NCI-H146 treated with DMSO at 0.1 percent for 48 hours (cell line): ENCODE data around the gene RADIL.

ENCODE experiments used
- DNase-seq: peaks from one replicate; lab custom pipeline; 2025; ENCODE audit not compliant: unreplicated experiment; lab: John Stamatoyannopoulos, UW

RADIL gene

DNA sequence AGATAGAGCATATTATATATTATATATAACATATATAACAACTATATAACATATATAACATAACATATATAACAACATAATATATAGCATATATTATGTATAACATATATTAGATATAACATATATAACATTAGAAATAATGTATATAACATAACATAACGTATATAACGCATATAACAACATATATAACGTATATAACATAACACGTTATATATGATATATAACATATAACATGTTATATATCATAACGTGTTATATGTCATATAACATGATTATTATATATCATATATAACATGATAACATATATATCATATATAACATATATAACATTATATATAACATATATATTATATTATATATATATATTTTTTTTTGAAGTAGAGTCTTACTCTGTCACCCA lies 104.4 kb downstream of the RADIL start:
- DNase-seq, result no peak

GRCh38 chr7:4775848-4776623 lies 107.5 kb downstream of the RADIL start:
- DNase-seq, result no peak

DNA sequence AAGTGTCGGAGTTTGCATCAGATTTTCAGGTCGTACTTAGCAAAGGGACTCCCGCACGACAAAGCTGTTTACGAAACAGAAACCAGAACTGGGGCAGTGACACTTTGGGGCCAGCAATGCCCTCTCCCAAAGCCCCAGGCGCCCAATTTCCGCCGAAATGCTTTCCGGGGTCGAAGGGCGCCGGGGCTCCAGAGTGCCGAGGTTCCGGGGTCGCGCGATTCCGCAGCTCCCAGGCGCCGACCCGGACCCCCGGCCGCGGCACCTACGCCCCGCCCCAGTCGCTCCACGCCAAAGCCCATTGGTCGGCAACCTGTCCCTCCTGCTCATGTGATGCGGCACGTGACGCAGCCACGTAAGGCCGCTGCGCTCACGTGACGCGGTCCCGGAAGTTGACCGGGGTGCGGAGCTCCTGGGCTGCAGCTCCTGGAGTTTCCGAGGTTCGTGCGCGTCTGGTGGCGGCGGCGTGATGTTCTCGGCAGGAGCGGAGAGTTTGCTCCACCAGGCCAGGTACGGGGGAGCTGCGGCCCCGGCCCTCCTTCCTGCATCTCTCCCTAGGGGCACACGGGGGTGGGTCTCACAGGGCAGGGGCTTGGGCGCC lies 108.2 kb downstream of the RADIL start, which contains the start of gene AP5Z1:
AP5Z1 (plus strand) TSS at position 374 of the 598 bp plus-strand sequence; CDS start at position 467, 93 bp downstream.
- peak; percentile 80 for DNase-seq

DNA sequence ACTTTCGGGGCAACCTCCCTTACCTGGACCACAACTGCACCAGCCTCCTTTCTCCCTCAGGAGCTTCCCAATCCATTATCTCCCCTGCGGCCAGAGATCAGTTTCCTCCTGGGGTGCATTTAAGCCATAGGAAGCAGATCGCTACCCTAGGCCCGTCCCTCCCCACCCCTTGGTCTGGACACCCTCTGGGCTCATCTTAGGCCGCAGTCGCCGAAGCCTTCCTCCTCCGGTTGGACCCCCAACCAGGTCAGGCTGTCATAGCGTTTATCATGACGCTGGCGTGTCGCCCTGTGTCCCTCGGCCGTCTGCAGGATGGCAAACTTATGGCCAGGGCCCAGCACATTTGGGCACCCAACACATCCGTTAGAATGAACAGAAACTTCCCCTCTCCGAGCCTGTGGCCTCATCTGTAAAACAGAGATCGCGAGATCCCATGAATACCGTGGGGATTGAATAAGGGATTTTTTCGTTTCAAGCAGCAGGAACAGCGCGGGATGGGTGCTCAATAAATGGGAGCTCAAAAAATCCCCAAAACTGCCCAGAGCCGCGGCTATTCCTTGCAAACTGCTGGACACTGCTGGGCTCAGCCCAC lies 108.8 kb downstream of the RADIL start:
- DNase-seq, result no peak

- no peak for DNase-seq
Measured at GRCh38 chr7:4774007-4774406, 109.5 kb downstream of the RADIL start.

DNA sequence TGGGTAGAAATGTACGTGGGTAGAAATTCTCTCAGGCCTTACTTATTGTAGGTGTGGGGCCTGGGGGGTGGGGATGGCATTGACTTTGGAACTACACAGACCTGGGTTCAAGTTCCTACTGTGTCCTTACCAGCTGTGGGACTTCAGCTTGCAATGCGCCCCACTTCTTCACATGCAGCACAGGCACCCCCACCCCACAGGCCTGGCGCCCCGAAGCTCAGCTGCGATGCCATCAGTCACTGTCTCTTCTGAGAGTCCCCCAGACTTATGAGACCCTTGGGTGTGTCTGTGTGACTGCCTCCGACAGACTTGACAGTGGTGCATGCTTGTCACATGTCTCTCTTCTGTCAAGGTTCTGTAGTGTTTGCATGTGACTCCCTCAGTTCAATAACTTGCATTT lies 111.2 kb downstream of the RADIL start:
- no peak for DNase-seq

- no peak for DNase-seq
Measured at GRCh38 chr7:4771737-4772136, 111.8 kb downstream of the RADIL start.

- no peak for DNase-seq
Measured at GRCh38 chr7:4770886-4771285, 112.6 kb downstream of the RADIL start.

DNA sequence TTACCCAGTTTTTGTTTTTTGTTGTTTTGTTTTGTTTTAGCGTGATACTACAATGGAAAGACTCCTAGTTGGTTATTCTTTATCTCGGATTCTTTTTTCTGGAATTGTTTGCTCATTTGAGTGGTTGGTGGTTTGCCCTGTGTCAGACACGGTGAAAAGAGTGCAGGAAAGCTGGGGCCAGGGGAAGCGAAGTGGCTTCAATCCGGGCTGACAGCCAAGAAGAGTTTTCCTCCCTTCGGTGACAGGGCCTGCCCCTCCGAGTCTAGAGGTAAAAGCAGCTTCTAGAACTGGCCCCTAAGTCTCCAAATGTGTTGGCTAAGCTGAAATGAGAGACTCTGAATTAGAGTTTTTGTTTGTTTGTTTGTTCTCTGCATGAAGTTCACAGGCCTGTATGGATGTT lies 113.8 kb downstream of the RADIL start:
- peak; percentile 6 for DNase-seq

DNA sequence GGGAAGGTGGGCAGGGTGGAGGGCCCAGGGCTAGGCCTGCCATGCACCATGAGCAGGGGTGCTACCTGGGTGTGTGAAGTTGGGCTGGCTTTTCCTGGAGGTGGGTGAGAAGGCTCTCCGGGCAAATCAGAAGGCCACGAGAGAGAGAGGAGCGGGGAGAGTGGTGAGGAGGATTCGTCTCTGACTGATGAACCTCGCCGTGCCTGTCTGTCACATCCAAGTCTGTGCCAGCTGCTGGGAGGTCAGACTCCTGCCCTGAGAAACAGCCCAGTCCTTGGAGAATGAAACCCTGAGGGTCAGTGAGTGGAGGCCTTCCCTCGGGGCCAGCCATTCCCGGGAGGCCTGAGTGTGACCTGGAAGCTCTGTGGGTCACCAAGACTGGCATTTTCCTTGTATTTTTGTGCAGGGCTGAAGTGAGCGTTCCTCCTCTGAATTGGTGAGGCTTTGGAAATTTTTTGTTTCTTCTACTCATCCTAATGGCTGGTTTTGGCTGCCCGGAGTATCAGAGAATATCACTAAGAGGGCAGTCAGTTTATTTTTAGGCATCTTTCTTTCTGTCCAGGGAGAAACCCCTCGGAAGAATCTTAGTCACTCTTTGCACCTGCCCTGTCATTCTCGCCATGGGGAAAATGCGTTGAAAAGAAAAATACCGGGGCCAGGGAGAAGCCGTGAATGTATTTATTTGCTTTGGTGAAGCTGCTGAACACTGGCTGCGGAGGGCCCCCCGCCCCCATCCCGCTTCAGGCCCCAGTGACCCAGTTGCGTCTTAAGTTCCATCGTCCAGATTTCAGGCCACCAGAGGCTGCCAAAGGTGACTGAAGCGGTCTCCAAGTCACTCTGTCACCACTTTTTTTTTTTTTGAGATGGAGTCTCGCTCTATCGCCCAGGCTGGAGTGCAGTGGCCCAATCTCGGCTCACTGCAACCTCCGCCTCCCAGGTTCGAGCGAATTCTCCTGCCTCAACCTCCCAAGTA lies 114.6 kb downstream of the RADIL start:
- DNase-seq, result no peak

- DNase-seq, result no peak
Measured at GRCh38 chr7:4766666-4767519, 116.6 kb downstream of the RADIL start.

DNA sequence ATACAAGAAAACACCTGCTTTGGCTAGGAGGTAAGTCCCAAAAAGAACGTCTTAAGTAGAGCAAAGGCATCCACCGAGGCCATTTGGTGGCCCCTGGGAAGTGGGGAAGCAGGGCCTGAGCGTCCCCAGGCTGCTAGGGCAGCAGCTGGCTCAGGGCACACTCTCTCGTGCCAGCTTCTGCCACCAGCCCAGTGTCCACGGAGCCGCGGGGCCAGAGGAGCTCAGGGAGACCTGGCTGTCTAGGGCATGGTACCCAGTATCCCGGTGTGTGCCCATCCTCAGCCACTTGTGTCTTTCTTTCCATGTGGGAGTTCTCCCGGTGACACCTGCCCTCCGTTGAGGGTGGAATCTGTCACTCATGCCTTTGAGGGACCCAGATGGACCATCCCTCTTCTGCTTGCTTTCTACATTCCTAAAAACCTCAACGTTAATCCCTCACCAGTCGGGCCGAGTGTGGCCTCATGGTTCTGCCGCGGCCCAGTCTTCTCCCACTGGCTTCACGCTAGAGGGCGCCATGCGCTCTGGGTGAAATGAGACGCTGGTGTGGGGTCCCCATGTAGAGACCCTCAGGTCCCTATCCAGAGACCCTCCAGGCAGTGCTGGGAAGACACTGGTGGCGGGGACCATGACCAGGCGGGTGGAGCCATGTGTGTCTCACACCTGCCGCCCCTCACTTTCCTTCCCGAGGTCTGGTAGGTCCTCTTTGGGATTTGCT lies 117.6 kb downstream of the RADIL start:
- no peak for DNase-seq

- no peak for DNase-seq
Measured at GRCh38 chr7:4764402-4765007, 119.0 kb downstream of the RADIL start.

GRCh38 chr7:4763794-4764185 lies 119.7 kb downstream of the RADIL start:
- no peak for DNase-seq

DNA sequence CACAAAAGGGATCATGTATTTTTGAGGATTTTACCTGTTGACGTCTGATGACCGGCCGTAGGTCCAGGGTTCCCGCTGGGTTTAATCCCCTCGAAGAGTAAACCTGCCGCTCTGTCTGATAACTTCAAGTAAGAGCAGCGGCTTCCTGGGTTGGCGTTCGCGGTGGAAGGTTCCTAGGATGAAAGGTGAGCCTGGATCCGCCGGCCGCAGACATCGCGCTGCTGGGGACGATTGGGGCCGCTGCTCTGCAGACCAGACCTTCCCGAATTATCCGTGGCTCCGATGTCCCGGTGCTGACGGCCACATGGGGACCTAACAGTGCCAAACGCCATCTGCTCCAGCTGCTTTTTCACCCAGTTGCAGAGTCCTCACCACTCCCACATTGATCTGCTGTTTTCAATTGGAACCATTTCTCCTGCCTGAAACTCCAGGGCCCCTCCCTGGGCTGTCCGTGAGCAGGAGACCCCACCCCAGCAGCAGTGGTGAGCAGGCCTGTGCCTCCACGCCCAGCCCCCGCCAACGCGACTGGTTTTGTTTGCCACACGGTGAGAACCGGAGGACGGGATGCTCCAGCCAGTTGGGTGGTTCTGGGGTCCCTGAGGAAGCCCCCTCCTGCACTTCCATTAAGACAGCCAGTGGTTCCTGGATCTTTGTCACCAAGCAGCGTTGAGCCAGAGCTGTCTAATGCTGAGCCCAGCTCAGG lies 120.3 kb downstream of the RADIL start:
- no peak for DNase-seq

GRCh38 chr7:4762121-4763055 lies 121.1 kb downstream of the RADIL start:
- DNase-seq, result no peak

DNA sequence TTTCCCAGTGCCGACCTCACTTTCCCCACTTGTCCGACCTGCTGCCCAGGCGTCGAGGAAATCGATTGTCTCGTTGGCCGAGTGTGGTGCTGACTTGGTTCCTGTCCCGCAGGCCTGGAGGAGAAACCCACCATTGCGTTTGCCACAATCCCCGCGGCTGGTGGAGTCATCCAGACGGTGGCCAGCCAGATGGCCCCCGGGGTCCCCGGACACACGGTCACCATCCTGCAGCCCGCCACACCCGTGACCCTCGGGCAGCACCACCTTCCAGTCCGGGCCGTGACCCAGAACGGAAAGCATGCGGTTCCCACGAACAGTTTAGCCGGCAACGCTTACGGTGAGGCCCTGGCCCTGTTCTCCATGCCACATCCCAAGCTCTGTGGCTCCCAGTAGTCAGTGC lies 122.6 kb downstream of the RADIL start:
- no peak for DNase-seq
